ENCODE results near the gene DHX15. TPM values are rescaled to one million over a fixed set of nuclear protein-coding genes. Genes with fewer than 3 reads are reported as not detected.
"Not testable (repeated sequence)": the region's sequence is repeated elsewhere in the genome, so short reads cannot be mapped to it uniquely, and the experiment has no call there.

The DHX15 gene
- total RNA-seq, 1 donor from 2014 or later: 206 TPM

DNA sequence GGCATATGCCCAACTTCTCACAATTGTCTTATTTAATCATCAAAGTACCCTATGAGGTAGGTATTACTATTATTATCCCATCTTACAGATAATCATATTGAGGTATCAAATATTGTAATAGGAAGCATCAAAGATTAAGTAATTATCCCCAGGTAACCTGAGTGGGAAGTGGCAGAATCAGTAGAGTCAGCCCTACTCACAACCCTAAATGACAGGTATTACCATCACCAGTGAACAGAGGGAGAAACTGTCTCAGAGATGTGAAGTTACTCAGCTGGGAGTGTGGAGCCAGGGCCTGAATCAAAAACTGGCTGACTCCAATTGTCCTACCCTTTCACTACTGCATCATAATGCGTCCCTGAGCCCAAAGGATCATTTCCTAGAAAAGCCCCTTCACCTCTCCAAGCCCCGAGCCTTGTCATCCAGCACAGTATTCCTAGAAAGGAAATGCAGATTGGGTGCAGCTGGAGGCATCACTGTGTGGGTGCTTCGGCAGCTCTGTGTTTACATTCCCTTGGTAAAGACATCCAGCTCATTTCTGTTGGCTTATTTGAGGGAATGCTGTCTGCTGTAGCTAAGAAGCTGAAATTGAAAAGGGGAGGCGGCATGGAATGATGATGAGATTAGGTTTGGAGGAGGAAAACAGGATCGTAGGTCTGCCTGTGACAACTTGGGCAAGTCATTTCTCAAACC, 72.8 kb downstream of the DHX15 start:
- Mint-ChIP-seq H3K27ac (peak overlapping the region; percentile 34), H3K4me1 (ENCODE audit: low read depth) (peaks cover 1% of the 10 kb centered on the region), H3K4me3 (ENCODE audit: low read depth) (no peak overlapping the region), H3K9me3 (ENCODE audit: low read depth) (peaks cover 3% of the 10 kb centered on the region), H3K36me3 (ENCODE audit: insufficient read depth) (peaks cover 13% of the 10 kb centered on the region), H3K27me3 (peaks cover 7% of the 10 kb centered on the region)
- TF ChIP-seq, protein P1, sequence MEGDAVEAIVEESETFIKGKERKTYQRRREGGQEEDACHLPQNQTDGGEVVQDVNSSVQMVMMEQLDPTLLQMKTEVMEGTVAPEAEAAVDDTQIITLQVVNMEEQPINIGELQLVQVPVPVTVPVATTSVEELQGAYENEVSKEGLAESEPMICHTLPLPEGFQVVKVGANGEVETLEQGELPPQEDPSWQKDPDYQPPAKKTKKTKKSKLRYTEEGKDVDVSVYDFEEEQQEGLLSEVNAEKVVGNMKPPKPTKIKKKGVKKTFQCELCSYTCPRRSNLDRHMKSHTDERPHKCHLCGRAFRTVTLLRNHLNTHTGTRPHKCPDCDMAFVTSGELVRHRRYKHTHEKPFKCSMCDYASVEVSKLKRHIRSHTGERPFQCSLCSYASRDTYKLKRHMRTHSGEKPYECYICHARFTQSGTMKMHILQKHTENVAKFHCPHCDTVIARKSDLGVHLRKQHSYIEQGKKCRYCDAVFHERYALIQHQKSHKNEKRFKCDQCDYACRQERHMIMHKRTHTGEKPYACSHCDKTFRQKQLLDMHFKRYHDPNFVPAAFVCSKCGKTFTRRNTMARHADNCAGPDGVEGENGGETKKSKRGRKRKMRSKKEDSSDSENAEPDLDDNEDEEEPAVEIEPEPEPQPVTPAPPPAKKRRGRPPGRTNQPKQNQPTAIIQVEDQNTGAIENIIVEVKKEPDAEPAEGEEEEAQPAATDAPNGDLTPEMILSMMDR (IDR thresholded peaks at IDR 0.05; ENCODE audit: unreplicated experiment): no peak
- no peak for DNase-seq (ENCODE audit: low spot score, unreplicated experiment)

DNA sequence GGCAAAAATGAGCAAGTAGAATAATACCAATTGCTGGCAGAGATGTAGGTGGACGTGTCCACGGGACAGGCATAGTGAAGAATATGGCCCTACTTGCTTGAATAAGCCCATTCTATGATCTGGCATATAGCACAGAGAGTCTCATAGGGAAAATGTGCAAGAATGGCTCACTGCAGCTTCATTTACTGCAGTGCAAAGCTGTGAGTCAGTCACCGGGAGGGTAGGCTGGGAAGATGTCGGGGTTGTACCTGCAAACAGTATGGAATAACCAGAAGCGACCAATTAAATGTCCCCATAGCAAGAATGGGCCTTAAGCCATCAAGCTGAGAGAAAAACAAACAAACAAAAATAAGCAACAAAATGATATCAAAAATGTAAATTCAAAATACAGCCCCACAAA, 74.3 kb downstream of the DHX15 start:
- Mint-ChIP-seq H3K9me3 (ENCODE audit: low read depth) (peaks cover 3% of the 10 kb centered on the region), H3K4me1 (ENCODE audit: low read depth) (peaks cover 2% of the 10 kb centered on the region), H3K27ac (peak overlapping the region; percentile 30), H3K4me3 (ENCODE audit: low read depth) (no peak overlapping the region), H3K36me3 (ENCODE audit: insufficient read depth) (peaks cover 8% of the 10 kb centered on the region), H3K27me3 (peaks cover 17% of the 10 kb centered on the region)
- TF ChIP-seq, protein P1 (IDR thresholded peaks at IDR 0.05; ENCODE audit: unreplicated experiment): no peak
- no peak for DNase-seq (ENCODE audit: low spot score, unreplicated experiment)

DNA sequence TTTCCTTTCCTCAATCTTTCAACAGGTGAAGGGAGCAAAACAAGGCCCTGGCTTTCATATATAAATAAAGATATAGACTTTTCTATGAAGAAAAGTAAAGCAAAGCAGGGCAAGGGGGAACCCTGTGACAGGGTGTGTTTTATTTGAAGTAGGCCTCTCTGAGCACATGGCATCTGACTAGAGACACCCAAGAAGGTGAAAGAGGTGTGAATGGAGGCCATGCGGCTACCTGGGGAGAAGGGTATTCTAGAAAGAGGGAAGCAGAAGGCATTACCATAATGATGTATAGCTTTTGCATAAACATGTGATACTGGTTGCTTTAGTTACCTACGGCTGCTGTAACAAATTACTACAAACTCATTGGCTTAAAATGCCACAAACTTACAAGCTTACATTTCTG, 75.8 kb downstream of the DHX15 start:
- H3K27me3 Mint-ChIP-seq: peaks cover 26% of the 10 kb centered on the region
- H3K4me3 Mint-ChIP-seq (ENCODE audit: low read depth): no peak overlapping the region
- H3K9me3 Mint-ChIP-seq (ENCODE audit: low read depth): peaks cover 3% of the 10 kb centered on the region
- no peak overlapping the region for H3K27ac Mint-ChIP-seq
- TF ChIP-seq, protein P1 (IDR thresholded peaks at IDR 0.05; ENCODE audit: unreplicated experiment): no peak
- peaks cover 5% of the 10 kb centered on the region for H3K36me3 Mint-ChIP-seq (ENCODE audit: insufficient read depth)
- DNase-seq (ENCODE audit: low spot score, unreplicated experiment): no peak
- peaks cover 2% of the 10 kb centered on the region for H3K4me1 Mint-ChIP-seq (ENCODE audit: low read depth)

DNA sequence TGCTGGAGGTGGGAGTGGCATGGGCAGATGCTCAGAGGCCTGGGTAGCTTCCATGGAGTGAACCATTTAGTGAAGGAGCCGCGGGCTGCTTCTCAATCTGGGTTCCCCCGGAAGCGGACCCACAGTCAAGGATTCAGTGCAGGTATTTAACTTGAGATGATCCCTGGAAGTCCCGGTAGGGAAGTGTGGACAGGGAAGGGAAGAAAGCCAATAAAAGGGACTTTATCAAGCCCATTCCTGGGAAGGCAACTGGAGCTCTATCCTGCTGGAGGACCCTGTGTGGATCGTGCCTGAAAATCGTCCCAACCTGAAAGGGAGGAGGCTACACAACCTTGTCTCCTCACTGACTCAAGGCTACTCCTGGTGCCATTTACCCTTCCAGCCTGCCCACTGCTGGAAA, 76.9 kb downstream of the DHX15 start:
- Mint-ChIP-seq H3K36me3 (ENCODE audit: insufficient read depth) (peaks cover 5% of the 10 kb centered on the region), H3K4me3 (ENCODE audit: low read depth) (no peak overlapping the region), H3K9me3 (ENCODE audit: low read depth) (peaks cover 3% of the 10 kb centered on the region), H3K27me3 (peaks cover 37% of the 10 kb centered on the region), H3K4me1 (ENCODE audit: low read depth) (peaks cover 7% of the 10 kb centered on the region), H3K27ac (no peak overlapping the region)
- no peak for DNase-seq (ENCODE audit: low spot score, unreplicated experiment)
- TF ChIP-seq, protein P1 (IDR thresholded peaks at IDR 0.05; ENCODE audit: unreplicated experiment): no peak

DNA sequence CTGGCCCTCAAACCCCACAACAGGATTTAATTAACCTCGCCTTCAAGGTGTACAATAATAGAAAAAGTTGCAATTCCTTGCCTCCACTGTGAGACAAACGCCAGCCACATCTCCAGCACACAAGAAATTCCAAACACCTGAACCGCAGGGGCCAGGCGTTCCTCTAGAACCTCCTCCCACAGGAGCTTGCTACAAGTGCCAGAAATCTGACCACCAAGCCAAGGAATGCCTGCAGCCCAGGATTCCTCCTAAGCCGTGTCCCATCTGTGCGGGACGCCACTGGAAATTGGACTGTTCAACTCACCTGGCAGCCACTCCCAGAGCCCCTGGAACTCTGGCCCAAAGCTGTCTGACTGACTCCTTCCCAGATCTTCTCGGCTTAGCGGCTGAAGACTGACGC, 81.3 kb downstream of the DHX15 start:
- not testable (repeated sequence) for H3K36me3 Mint-ChIP-seq (ENCODE audit: insufficient read depth); DNase-seq (ENCODE audit: low spot score, unreplicated experiment); H3K4me3 Mint-ChIP-seq (ENCODE audit: low read depth); H3K4me1 Mint-ChIP-seq (ENCODE audit: low read depth); H3K27ac Mint-ChIP-seq; H3K9me3 Mint-ChIP-seq (ENCODE audit: low read depth)
- H3K27me3 Mint-ChIP-seq: peaks cover 71% of the 10 kb centered on the region

DNA sequence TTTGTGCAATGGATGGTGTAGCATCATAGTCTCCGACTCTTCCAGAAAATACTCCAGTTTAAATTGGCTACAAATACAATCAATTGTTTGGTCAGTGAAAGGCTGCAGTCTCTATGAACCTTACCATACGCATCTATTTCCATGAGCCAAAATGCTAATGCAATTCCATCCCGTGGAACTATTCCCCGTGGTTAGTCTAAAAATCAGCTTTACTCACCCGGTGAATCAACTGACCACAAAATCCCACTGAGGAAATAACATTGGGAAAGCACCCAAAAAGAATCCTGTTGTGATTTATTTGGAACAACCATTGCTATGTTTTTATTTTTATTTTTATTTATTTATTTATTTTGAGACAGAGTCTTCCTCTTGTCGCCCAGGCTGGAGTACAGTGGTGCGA, 87.1 kb downstream of the DHX15 start:
- Mint-ChIP-seq H3K27ac (no peak overlapping the region), H3K36me3 (ENCODE audit: insufficient read depth) (no peaks in the 10 kb centered on the region), H3K9me3 (ENCODE audit: low read depth) (peaks cover under 1% of the 10 kb centered on the region), H3K4me1 (ENCODE audit: low read depth) (no peaks in the 10 kb centered on the region), H3K27me3 (peaks cover 32% of the 10 kb centered on the region), H3K4me3 (ENCODE audit: low read depth) (no peak overlapping the region)
- no peak for DNase-seq (ENCODE audit: low spot score, unreplicated experiment)
- TF ChIP-seq, protein P1 (IDR thresholded peaks at IDR 0.05; ENCODE audit: unreplicated experiment): no peak
